Subcutaneous adipose tissue (tissue), 4 donors: ENCODE measurements around the gene RBM34. TPM values are rescaled to one million over a fixed set of nuclear protein-coding genes. Genes with fewer than 3 reads are reported as not detected.

Source experiments
- total RNA-seq, 4 donors: library from RNA; depleted of rRNA; stranded (reverse); fragments of >200 nt; gene quantifications; one replicate each; pipeline ENCODE4 v1.1.0, GENCODE V29; 2016
- TF ChIP-seq, protein P1 (sequence below): fragments of 450-650 bp; IDR thresholded peaks from one replicate; pipeline ENCODE4 v1.5.1; 2016; ENCODE audit warnings: low read depth, mild to moderate bottlenecking, control low read depth, antibody characterized with exemption, moderate library complexity

Gene RBM34
- total RNA-seq, 4 donors from 2014 or later: 32.2 to 57.8 (median 51.8) TPM

DNA sequence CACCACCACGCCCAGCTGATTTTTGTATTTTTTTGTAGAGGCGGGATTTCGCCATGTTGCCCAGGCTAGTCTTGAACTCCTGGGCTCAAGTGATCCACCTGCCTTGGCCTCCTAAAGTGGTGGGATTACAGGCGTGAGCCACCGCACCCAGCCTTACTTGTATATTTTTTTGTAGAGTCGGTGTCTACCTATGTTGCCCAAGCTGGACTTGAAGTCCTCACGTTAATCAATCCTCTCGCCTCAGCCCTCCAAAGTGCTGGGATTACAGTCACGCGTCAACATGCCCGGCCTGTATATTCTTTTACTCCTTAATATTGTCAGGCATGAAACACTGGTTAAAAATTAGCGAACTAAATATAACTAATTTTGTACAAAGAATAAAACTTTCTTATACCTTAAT, 26.9 kb downstream of the RBM34 start:
- TF ChIP-seq, protein P1, sequence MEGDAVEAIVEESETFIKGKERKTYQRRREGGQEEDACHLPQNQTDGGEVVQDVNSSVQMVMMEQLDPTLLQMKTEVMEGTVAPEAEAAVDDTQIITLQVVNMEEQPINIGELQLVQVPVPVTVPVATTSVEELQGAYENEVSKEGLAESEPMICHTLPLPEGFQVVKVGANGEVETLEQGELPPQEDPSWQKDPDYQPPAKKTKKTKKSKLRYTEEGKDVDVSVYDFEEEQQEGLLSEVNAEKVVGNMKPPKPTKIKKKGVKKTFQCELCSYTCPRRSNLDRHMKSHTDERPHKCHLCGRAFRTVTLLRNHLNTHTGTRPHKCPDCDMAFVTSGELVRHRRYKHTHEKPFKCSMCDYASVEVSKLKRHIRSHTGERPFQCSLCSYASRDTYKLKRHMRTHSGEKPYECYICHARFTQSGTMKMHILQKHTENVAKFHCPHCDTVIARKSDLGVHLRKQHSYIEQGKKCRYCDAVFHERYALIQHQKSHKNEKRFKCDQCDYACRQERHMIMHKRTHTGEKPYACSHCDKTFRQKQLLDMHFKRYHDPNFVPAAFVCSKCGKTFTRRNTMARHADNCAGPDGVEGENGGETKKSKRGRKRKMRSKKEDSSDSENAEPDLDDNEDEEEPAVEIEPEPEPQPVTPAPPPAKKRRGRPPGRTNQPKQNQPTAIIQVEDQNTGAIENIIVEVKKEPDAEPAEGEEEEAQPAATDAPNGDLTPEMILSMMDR: no peak

DNA sequence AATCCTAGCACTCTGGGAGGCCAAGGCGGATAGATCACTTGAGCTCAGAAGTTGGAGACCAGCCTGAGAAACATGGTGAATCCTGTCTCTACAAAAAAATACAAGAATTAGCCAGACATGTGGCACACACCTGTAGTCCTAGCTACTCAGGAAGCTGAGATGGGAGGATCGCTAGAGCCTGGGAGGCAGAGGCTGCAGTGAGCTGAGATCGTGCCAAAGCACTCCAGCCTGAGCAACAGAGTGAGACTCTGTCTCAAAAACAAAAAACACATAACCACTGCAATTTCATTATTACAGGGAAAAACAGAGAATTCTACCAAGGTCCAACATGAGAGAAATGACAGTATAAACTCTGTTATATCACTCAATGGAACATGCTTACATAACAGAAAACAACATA, 28.0 kb downstream of the RBM34 start:
- TF ChIP-seq, protein P1: no peak

DNA sequence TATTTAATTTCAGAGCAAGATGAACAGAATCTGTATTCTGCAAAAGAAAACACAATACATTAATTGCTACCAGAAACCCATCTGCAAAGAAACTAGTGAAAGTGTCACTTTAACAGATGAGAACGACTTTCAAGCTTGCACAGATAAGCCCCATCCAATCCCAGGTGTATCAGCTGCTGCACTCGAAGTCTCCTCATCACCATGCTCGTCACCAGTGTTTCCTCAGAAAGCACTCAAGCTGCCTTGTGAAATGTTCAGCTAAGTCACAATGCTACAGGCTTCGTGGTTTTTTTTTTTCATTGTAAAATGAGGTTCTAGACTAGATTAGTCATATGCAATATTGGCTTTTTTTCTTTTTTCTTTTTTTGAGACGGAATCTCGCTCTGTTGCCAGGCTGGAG, 29.1 kb downstream of the RBM34 start:
- TF ChIP-seq, protein P1: no peak

DNA sequence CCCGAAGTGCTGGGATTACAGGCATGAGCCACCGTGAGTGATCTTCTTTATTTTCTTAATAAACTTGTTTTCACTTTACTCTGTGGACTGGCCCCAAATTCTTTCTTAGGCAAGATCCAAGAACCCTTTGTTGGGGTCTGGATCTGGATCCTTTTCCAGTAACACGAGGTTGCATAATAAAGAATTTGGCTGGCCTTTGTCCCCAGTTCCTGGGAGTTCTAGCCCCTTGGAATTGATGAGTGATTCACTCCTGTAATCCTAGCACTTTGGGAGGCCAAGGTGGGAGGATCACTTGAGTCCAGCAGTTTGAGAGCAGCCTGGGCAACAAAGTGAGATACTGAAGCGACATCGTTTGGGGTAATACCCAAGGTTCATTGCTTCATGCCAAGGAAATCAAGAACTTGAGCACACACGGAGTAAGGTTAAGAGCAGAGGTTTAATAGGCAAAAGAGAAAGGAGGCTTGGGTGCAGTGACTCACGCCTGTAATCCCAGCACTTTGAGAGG, 30.2 kb downstream of the RBM34 start:
- TF ChIP-seq, protein P1: no peak

DNA sequence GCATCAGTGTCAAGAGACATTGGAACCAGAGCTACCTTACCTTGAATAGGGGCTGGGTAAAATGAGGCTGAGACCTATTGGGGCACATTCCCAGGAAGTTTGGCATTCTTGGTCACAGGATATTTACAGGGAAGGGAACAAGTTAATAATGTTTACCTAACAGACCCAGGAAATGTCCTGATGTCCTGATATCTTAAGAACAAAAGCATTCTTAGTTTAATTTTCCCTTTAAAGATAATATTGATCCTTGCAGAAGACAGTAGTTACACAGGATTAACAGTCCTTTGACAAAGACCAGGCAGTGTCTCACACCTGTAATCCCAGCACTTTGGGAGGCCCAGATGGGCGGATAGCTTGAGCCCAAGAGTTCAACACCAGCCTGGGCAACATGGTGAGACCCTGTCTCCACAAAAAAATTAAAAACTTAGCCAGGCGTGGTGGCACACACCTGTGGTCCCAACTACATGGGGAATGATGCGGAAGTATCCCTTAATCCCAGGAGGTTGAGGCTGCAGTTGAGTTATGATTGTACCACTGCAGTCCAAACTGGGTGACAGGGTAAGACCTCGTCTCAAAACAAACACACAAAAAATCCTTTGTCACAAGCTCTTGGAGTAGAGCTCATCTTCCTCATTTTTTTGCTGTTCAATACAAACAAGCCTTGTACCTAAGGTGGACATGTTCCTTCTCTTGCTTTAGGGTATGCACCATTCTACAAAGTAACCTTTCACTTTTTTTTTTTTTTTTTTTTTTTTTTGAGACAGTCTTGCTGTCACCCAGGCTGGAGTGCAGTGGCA, 31.1 kb downstream of the RBM34 start:
- TF ChIP-seq, protein P1: no peak

DNA sequence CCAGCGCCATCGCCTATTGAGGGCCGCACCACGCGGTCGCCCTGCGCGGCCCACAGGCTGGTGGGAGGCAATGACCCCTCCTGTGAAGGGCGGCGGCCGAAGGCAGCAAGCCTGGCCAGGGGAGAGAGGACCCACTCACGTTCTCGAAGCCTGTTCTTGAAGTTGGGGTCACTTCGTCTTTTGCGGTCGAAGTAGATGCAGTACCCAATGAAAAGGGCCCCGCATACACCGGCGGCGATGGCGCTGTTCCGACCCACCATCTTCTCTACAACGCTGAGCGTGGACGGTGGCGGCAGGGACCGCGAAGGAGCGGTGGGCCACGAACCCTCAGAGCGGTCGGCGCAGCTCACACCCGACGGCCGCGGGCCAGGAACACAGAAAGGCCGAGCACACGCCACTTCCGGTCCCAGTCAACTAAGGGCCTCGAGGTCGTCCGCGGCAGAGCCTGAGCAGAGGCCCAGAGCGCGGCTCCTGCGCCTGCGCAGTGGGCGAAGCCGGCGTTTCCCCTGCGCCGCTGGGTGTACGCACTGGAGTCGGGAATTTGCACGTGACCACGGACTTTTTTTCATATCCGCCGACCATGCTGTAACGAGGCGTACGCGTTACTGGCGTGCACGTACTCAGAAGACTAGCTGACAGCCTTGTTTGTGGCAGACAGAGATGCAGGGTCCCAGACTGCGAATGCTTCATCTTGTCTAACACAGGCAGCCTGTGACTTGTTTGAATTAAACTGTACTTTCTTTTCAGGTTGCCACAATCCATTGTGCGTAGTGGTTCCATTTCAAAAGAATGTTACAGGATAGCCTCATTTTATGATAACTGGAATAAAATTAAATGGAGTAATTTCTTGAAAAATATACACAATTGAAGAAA, 32.4 kb downstream of the RBM34 start, which contains the start of gene TOMM20:
TSS of gene TOMM20 (minus strand) at position 382 of the 873 bp plus-strand sequence. CDS start at position 260, 122 bp downstream.
- TF ChIP-seq, protein P1: no peak
